HG03575 (cell line): ENCODE measurements around the gene TADA3.
A peak's percentile ranks its signal among the peaks of the same experiment; 100 is the strongest.

Experiments
- ATAC-seq: cut with Tn5 transposase; IDR thresholded peaks from one replicate; pipeline ENCODE4 v1.9.1; 2021; ENCODE audit not compliant: unreplicated experiment, insufficient number of reproducible peaks, low FRiP score; ENCODE audit errors: extremely low read depth

The TADA3 gene, protein sequence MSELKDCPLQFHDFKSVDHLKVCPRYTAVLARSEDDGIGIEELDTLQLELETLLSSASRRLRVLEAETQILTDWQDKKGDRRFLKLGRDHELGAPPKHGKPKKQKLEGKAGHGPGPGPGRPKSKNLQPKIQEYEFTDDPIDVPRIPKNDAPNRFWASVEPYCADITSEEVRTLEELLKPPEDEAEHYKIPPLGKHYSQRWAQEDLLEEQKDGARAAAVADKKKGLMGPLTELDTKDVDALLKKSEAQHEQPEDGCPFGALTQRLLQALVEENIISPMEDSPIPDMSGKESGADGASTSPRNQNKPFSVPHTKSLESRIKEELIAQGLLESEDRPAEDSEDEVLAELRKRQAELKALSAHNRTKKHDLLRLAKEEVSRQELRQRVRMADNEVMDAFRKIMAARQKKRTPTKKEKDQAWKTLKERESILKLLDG

DNA sequence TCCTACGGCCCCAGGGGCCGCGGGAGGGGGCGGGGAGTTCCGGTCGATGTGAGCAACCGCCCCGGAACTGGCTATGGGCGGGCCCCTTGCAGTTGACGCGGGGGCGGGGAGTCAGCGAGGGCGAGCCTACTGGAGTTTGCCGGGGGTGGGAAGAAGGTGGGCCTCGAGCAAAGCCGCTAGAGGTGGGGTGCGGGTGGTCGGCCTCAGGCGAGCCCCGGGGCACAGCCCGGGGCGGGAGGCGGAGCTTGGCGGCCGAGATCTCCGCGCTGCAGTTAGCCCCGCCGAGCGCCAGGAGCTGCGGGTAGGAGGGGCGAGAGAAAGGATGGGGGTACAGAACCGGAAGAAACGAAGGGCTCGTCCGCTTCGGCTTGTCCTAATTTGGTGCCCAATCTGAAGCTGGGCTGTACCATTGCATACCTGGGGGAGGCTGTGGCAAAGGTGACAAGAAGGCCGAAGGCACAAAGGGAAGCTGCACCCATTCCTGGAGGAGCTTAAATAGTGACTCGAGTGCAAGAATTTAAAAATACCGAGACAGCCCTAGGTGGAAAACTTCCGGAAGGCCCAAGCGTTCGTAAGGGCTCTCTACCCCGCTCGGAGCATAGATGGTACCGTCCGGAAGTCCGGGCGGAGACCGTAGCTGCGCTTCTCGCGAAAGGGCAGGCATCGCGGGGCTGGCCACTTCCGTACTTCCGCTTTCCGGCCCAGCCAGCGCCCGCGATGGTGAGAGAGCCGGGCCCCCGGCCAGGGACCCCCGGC is at the start of gene TADA3, which contains the start of gene ARPC4:
Gene TADA3 (minus strand): TSS at position 69 of the 756 bp plus-strand sequence. CDS start 1,007 bp downstream, outside the sequence.
Gene ARPC4 (plus strand): TSS at position 678 of the 756 bp plus-strand sequence. CDS start 40 bp downstream, at position 718.
- peak; percentile 54 for ATAC-seq

DNA sequence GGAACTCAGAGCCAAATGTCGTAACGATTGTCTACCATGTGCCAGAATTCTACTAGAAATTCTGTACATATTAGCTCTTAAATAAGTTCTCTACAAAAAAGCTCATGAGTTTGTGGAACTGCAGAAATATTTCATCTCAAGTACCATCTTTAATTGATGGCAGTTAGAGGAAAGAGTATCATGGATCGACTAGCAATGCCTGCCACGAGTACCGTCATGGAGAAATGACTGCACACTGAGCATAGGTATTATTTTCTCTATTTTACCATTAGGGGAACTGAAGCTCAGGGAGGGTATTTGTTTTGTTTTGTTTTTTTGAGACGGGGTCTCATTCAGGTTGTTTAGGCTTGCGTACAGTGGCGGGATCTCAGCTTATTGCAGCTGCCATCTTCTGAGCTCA is 48.7 kb upstream of the TADA3 start:
- ATAC-seq: no peak

DNA sequence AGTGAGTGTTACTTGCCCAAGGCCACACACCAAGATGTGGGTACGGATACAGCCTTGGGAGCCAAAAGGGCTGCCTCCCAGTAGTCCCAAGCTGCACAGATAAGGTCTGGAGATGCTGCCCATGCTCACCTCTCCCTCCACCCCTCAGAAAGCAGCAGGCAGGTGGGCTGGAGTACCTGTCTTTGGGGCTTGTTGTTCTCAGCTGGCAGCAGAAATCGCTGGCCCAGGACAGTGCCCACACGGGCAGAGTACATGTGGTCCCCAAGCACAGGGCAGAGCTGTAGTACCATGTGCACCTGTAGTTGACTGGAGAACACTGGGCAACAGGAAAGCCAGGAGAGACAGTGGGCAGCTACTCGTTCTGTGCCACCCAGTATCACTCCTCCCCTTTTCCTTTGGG is 46.6 kb upstream of the TADA3 start:
- ATAC-seq: no peak

DNA sequence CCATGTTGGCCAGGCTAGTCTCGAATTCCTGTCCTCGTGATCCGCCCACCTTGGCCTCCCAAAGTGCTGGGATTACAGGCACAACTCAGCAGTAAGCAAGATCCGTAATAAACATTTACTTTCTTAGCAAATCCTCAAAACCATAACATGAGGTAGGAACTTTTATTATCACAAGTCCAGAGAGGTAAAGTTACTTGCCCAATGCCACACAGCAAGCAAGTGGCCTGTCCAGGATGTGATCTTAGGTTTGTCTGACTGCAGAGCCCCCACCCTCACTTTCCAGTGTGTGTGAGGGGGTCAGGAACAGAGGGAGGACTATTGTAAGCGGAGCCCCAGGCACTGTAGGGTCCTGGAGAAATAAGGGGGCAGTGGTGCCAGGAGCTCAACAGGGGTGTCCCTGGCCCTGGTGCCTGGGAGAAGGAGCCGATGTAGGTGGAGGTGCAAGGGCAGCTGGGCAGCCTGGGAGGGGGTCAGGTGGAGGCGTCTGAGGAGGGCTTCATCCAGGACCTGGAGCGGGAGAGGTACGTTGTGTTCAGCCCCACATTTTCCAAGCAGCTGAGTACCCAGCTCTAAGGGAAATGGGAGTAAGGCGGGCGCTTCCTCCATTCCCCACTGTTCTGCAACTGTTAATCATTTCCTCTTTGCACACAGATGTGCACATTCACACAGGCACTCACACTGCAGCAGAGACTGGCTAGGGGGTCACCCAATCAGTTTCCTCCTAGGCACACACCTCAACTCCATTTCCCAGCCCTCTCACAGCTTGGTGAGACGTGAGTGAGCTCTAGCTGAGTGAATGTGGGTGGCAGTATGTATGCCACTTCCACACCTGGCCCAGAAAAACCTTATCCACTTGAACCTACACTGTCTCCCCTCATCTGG is 45.7 kb upstream of the TADA3 start:
- ATAC-seq: no peak

DNA sequence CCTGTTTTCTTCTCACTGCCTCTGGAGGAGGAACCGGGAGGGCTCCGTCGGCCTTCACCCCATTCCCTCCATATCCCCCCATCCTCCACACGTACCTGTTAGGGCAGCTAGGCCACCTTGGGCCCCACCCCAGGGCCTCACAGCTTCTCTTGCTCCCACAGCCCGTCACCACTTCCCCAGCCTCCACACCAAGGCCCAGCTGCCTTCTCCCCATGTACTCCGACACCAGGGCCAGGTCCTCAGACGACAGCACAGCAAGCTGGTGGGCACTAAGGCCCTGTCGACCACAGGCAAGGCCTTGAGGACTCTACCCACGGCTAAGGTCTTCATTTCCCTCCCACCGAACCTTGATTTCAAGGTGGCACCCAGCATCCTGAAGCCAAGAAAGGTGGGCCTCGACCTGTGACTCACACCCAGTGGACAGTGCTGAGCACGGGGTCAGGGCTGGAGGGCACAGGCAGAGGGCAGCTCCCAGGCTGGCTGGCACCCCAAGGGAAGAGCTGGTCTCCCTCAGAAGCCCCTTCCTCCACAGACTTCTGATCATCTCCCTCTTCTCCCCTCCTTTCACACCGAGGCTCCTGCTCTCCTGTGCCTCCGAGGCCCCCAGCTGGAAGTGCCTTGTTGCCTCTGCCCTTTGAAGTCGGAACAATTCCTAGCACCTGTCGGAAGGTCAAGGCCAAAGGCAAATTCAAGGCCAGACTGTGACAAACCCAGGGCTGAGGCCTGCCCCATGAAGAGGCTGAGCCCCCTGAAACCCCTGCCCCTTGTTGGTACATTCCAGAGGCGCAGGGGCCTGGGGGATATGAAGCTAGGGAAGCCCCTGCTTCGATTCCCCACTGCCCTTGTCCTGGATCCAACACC is 42.5 kb upstream of the TADA3 start:
- no peak for ATAC-seq

DNA sequence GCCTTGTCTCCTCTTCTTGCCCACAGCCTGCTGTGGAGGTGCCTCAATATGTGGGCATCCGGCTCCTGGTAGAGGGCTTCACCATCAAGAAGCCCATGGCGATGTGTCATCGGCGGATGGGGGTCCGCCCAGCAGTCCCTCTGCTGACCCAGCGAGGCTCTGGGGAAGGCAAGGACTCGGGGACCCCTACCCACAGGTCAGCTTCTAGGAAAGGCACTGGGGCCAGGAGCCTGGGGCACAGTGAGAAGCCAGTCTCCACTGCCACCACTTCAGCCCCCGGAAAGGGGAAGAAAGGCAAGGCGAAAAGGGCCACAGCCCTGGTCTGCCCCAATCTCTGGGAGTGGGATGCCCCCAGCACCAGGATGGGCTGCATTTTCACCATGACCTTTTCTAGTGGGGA is 40.8 kb upstream of the TADA3 start:
- ATAC-seq: no peak

DNA sequence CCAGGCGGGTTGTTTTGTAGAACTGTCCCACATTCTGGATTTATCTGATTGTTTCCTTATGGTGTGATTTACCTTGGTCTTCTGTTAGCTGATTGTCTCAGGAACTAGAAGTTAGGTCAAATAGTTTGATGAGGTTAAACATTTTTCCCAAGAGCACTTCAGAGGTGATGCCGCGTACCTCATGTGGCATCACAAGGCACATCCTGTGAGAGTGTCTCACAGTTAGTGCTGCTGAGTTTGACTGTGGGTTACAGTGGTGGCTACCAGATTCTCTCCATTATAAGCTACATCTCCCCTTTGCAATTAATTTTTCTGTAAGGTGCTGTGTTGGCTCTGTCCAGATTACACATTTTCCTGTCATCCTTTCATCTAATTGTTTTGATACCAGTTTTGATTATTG is 39.0 kb upstream of the TADA3 start:
- ATAC-seq: no peak

DNA sequence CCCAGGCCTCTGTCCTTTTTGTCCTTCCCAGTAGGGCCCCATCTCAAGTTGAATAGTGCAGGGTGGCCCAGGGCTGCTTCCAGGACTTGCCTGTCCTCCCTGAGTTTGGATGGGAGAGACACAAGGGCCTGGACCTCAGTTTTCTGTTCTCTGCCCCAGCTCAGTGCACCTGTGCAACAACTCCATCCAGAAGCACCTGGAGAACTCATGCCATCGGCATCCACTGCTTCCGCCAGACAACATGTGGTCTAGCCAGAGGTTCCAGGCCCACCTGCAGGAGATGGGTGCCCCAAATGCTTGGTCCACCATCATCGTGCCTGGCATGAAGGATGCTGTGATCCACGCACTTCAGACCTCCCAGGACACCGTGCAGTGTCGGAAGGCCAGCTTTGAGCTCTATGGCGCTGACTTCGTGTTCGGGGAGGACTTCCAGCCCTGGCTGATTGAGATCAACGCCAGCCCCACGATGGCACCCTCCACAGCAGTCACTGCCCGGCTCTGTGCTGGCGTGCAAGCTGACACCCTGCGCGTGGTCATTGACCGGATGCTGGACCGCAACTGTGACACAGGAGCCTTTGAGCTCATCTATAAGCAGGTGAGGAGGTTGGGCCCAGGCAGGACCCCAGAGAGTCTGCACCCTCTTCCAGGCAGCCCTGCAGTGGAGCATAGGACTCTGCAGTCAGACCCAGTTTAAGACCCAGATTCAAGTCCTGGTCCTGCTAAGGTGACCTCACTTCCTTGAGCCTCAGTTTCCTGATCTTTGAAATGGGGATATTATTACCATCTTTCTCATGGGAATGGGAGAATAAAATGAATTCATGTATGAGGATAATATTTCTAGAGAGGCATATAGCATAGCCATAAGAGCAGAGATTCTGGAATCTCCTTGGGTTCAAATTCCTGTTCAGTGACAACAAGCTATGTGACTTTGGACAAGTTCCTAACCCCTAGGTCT is 36.8 kb upstream of the TADA3 start:
- no peak for ATAC-seq

DNA sequence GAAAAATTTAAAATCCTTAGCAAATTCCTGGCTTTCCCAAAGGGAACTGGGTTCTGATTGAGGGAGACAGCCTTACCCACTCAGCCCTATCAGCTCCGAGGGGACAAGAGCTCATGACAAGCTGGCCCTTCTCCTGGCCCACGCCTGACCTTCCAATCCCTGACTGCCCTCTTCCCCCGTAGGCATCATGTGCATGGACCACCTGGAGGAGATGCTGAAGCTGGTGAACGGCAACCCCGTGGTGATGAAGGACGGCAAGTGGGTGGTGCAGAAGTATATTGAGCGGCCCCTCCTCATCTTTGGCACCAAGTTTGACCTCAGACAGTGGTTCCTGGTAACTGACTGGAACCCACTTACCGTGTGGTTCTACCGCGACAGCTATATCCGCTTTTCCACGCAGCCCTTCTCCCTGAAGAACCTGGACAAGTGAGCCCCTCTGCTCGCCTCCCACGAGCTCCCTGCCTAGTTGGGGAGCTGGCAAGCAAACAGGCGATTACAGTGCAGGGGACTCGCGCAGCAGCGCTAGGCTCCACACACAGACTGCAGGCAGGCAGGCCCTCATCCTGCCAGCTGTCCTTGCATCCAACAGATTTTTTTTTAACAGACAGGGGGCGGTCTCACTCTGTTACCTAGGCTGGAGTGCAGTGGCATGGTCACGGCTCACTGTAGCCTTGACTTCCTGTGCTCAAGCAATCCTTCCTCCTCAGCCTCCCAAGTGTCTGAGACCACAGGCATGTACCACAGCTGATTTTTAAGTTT is 34.7 kb upstream of the TADA3 start:
- ATAC-seq: no peak

DNA sequence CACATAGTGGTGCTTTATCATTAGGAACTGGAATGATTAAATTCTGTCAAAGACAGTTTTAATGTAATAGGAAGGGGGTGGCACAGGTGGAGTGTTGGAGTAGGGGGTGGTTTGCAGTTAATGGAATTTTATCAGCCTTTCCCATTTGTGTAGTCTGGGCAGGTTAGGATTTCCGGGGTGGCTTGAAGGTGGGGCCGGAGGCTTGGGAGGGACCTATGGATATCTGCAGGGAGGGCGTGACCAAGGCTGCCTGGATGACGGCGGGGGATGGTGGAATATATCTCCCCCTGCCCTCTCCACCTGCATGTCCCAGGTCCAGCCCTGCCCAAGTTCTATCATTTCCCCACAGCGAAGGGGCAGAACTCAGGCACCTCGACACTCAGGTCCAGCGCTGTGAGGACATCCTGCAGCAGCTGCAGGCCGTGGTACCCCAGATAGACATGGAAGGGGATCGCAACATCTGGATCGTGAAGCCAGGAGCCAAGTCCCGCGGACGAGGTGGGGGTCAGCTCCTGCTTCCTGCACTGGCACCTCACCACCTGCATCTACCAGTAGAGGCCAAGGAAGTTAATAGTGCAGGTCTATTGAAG is 33.3 kb upstream of the TADA3 start:
- no peak for ATAC-seq

DNA sequence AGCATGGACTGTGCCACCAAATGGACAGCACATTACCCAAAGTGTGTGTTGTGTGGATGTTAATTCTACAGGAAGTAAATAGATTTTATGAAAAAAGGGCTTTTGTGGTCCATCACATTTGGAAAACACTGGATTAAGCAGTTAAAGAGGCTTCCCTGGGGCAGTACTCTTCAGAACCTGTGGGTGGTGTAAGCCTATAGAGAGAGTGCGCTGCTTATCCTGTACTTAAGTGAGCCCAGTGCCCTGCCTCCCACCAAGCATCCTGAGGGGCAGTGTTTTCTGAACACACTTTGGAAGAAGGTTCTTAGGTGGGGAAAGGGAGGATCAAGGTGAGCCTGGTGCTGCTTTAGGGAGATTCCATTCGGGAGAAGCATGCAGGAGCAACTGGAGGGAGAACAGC is 28.7 kb upstream of the TADA3 start:
- no peak for ATAC-seq

DNA sequence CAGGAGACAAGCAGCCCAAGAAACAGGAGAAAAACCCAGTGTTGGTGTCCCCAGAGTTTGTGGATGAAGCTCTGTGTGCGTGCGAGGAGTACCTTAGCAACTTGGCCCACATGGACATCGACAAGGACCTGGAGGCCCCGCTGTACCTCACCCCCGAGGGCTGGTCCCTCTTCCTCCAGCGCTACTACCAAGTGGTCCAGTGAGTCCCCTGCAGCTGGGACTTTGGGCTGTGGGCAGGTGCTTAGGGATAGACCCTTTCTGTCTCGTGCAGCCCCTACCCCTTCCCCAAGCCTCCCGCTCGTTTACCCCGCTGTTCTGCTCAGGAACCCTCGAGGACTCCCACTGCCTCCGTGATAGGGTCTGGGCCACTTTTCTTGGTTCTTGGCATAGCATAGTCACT is 28.3 kb upstream of the TADA3 start:
- ATAC-seq: no peak

DNA sequence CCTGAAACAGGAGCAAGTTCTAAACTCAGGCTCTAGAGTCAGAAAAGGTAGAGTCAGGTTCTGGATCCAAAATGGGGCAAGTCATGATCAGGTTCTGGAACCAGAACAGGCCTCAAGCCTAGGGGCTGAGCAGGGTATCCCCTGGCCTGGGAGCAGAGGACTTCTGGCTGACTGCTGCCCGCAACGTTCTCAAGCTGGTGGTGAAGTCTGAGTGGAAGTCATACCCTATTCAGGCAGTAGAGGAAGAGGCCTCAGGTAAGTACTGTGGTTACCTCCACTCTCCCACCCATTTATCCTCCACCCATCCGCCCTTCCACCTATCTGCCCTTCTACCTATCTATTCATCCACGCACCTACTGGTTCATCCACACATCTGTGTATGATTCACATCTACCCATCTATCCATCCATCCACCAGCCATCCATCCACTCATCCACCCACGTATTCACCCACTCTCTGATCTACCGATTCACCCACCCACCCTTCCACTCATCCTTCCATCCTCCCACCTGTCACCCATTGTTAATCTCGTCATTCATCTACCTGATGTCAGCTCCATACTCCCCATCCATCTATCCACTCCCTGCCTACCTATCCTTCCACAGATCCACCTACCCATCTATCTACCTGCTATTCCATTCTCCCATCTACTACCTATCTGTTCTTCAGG is 26.5 kb upstream of the TADA3 start:
- no peak for ATAC-seq

DNA sequence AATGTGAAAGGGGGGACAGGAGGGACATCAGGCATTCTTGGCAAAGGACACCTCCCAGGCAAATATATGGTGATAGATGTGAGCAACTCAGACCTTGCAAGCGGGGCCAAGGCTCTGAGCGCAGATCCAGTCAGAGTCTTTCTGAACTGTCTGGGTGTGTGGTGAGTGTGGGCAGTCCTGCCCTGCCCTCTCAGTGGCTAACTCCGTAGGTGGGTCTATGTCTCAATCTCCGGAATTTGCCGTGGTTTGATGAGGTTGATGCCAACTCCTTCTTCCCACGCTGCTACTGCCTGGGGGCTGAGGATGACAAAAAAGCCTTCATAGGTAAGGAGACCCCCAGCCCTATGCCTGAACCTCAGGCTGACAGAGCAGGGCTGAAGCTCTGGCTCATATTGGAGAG is 25.2 kb upstream of the TADA3 start:
- no peak for ATAC-seq

DNA sequence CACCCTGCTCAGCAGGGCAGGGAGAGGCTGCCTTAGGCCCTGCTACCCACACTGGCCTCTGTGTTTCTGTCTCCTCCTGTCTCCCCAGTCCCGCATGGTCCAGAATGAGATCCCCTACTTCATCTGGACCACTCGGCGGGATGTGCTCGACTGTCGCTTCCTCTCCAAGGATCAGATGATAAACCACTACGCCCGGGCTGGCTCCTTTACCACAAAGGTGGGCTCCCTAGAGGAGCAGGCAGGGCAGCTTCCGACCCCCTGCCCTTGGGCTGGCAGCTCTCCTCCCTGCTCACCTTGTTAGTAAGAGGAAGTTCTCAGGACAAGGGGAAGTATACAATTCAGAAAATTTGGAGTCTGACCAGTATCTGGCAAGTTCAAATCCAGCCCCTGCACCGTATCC is 23.7 kb upstream of the TADA3 start:
- ATAC-seq: no peak
